H1 (cell line): ENCODE data around the gene OXNAD1. TPM values are rescaled to one million over a fixed set of nuclear protein-coding genes. Genes with fewer than 3 reads are reported as not detected.

ENCODE experiments used
- CTCF ChIA-PET: fragments of 300-600 bp; sonication (Branson Sonifier 250); formaldehyde crosslinking; loops from one replicate; lab custom pipeline; 2021; ENCODE audit not compliant: partially characterized antibody; lab: Charles Lee
- POLR2A ChIA-PET: fragments of 300-600 bp; sonication (Branson Sonifier 250); formaldehyde crosslinking; loops from one replicate; lab custom pipeline; 2021; ENCODE audit warnings: inconsistent platforms; ENCODE audit not compliant: partially characterized antibody; lab: Charles Lee
- DNase-seq, 2 experiments: peaks; one replicate each; pipeline versions ENCODE4 v3.0.0 to v3.0.0-alpha.2; 2010 to 2022; ENCODE audit warnings: low spot score in 2 of 2, low read depth in 1 of 2, mixed read lengths in 1 of 2
- FAIRE-seq: peaks from 2 replicates; lab custom pipeline; 2011; peaks lifted over from hg19 to GRCh38; lab: Jason Lieb, UNC
- H2AFZ ChIP-seq: 2 replicates; pipeline ENCODE4 v1.8.1; 2012; ENCODE audit warnings: low read length, inconsistent platforms
- H2AK5ac ChIP-seq: 2 replicates; pipeline ENCODE4 v1.6.1; 2013; ENCODE audit warnings: low read depth, low read length
- H2BK120ac ChIP-seq: replicated peaks from 2 replicates; pipeline ENCODE3; 2013; ENCODE audit warnings: low read depth, low read length, inconsistent platforms
- H2BK12ac ChIP-seq: 2 replicates; pipeline ENCODE4 v1.6.1; 2013; ENCODE audit warnings: low read depth, low read length
- H2BK15ac ChIP-seq: 2 replicates; pipeline ENCODE4 v1.6.1; 2013; ENCODE audit warnings: low read length
- H2BK20ac ChIP-seq: 2 replicates; pipeline ENCODE4 v1.6.1; 2013; ENCODE audit warnings: low read length
- H2BK5ac ChIP-seq: 2 replicates; pipeline ENCODE4 v1.6.1; 2013; ENCODE audit warnings: low read depth, low read length
- H3K14ac ChIP-seq: 2 replicates; pipeline ENCODE4 v1.6.1; 2013; ENCODE audit warnings: inconsistent platforms; ENCODE audit not compliant: insufficient read length
- H3K18ac ChIP-seq: 2 replicates; pipeline ENCODE4 v1.6.1; 2013; ENCODE audit warnings: low read length; ENCODE audit errors: extremely low read depth
- H3K23ac ChIP-seq: 2 replicates; pipeline ENCODE4 v1.6.1; 2013; ENCODE audit warnings: inconsistent platforms; ENCODE audit not compliant: insufficient read length
- H3K23me2 ChIP-seq: 2 replicates; pipeline ENCODE4 v1.6.1; 2013; ENCODE audit warnings: low read depth, low read length
- H3K27ac ChIP-seq: 2 replicates; pipeline ENCODE4 v1.6.1; 2011; ENCODE audit warnings: low read depth, low read length, inconsistent platforms
- H3K27me3 ChIP-seq, 4 experiments: replicated peaks in 1 of 4; 1 replicate in 1 of 4; 2 replicates in 3 of 4; pipeline versions ENCODE4 v1.6.1 to v1.8.1; 2011 to 2013; ENCODE audit warnings: low read length in 3 of 4, mild to moderate bottlenecking in 3 of 4, inconsistent platforms in 2 of 4, mixed read lengths in 2 of 4, moderate library complexity in 1 of 4; ENCODE audit not compliant: control insufficient read depth in 3 of 4, insufficient read depth in 3 of 4; ENCODE audit errors: extremely low read depth in 1 of 4
- H3K36me3 ChIP-seq, 4 experiments: 2 replicates each; pipeline versions ENCODE4 v1.6.1 to v1.8.1; 2011 to 2013; ENCODE audit warnings: mild to moderate bottlenecking in 4 of 4, low read length in 3 of 4, moderate library complexity in 2 of 4, control low read depth in 1 of 4, inconsistent platforms in 1 of 4; ENCODE audit not compliant: insufficient read depth in 4 of 4, control insufficient read depth in 2 of 4
- H3K4ac ChIP-seq: replicated peaks from 2 replicates; pipeline ENCODE3; 2013; ENCODE audit warnings: low read length, low read depth, mixed read lengths, inconsistent platforms; ENCODE audit not compliant: insufficient read length
- H3K4me1 ChIP-seq, 4 experiments: replicated peaks in 1 of 4; 1 replicate in 1 of 4; 2 replicates in 3 of 4; pipeline versions ENCODE4 v1.6.1 to v1.8.1; 2011 to 2013; ENCODE audit warnings: low read length in 3 of 4, inconsistent platforms in 2 of 4, mixed read lengths in 1 of 4; ENCODE audit not compliant: insufficient read depth in 4 of 4, control insufficient read depth in 3 of 4
- H3K4me2 ChIP-seq, 2 experiments: 2 replicates each; pipeline versions ENCODE4 v1.6.1 to v1.8.1; 2011 to 2013; ENCODE audit warnings: low read depth in 2 of 2, low read length in 2 of 2, control low read depth in 1 of 2, inconsistent platforms in 1 of 2, mild to moderate bottlenecking in 1 of 2; ENCODE audit not compliant: insufficient read depth in 1 of 2
- H3K4me3 ChIP-seq, 4 experiments: fragments of 200-600, 300-600 bp in 1 of 4; sonication (generic), shearing (Covaris generic), sonication (Bioruptor Twin) in 1 of 4; 2 replicates each; pipeline versions ENCODE4 v1.5.1 to v1.8.1; 2011 to 2016; ENCODE audit warnings: low read length in 4 of 4, low read depth in 3 of 4, control low read depth in 2 of 4, inconsistent platforms in 2 of 4, mild to moderate bottlenecking in 2 of 4, mixed read lengths in 1 of 4, moderate library complexity in 1 of 4; ENCODE audit not compliant: insufficient read depth in 2 of 4; ENCODE audit errors: extremely low read depth in 1 of 4
- H3K56ac ChIP-seq: replicated peaks from 2 replicates; pipeline ENCODE3; 2013; ENCODE audit warnings: low read depth, mild to moderate bottlenecking, mixed read lengths, low read length, inconsistent platforms; ENCODE audit not compliant: insufficient read length
- H3K79me1 ChIP-seq: 2 replicates; pipeline ENCODE4 v1.6.1; 2013; ENCODE audit warnings: low read depth, low read length, control low read depth
- H3K79me2 ChIP-seq, 2 experiments: 2 replicates each; pipeline versions ENCODE4 v1.6.1 to v1.8.1; 2012 to 2013; ENCODE audit warnings: low read length in 2 of 2, mild to moderate bottlenecking in 2 of 2, inconsistent platforms in 1 of 2; ENCODE audit not compliant: insufficient read depth in 2 of 2, control insufficient read depth in 1 of 2
- H3K9ac ChIP-seq, 4 experiments: replicated peaks in 1 of 4; 1 replicate in 1 of 4; 2 replicates in 3 of 4; pipeline versions ENCODE4 v1.6.1 to v1.8.1; 2011 to 2013; ENCODE audit warnings: low read depth in 3 of 4, low read length in 3 of 4, control low read depth in 2 of 4, mild to moderate bottlenecking in 2 of 4, moderate library complexity in 2 of 4, inconsistent platforms in 1 of 4; ENCODE audit errors: extremely low read depth in 1 of 4
- H3K9me3 ChIP-seq, 2 experiments: 2 replicates each; pipeline versions ENCODE4 v1.6.1 to v1.8.1; 2012 to 2013; ENCODE audit warnings: mild to moderate bottlenecking in 2 of 2, moderate library complexity in 2 of 2, control low read depth in 1 of 2, inconsistent platforms in 1 of 2, low read depth in 1 of 2, low read length in 1 of 2, mixed read lengths in 1 of 2; ENCODE audit not compliant: insufficient read depth in 2 of 2
- H4K20me1 ChIP-seq, 2 experiments: replicated peaks in 1 of 2; 2 replicates each; pipeline versions ENCODE3 to v1.8.1; 2011 to 2013; ENCODE audit warnings: inconsistent platforms in 2 of 2, low read length in 2 of 2, mild to moderate bottlenecking in 1 of 2; ENCODE audit not compliant: insufficient read depth in 2 of 2, control insufficient read depth in 1 of 2
- H4K5ac ChIP-seq: 2 replicates; pipeline ENCODE4 v1.6.1; 2013; ENCODE audit warnings: low read length, low read depth, mixed read lengths, inconsistent platforms; ENCODE audit not compliant: insufficient read length
- H4K8ac ChIP-seq: 2 replicates; pipeline ENCODE4 v1.8.0; 2013; ENCODE audit warnings: mild to moderate bottlenecking, moderate library complexity, low read length, inconsistent platforms; ENCODE audit not compliant: insufficient read depth; ENCODE audit errors: extremely low read depth
- H4K91ac ChIP-seq: replicated peaks from 2 replicates; pipeline ENCODE3; 2013; ENCODE audit warnings: low read length, mixed read lengths, inconsistent platforms; ENCODE audit not compliant: insufficient read length
- BRCA1 ChIP-seq: IDR thresholded peaks from 2 replicates; pipeline ENCODE4 v1.6.1; 2012; ENCODE audit warnings: low read depth, low read length, improper control_type of control experiment
- CHD1 ChIP-seq: IDR thresholded peaks from 2 replicates; pipeline ENCODE4 v1.6.1; 2012; ENCODE audit warnings: low read depth, low read length, improper control_type of control experiment
- JUN ChIP-seq: IDR thresholded peaks from 2 replicates; pipeline ENCODE4 v1.6.1; 2011; ENCODE audit warnings: low read depth, mild to moderate bottlenecking, improper control_type of control experiment, low read length
- JUND ChIP-seq: IDR thresholded peaks from 2 replicates; pipeline ENCODE4 v1.6.1; 2011; ENCODE audit warnings: mild to moderate bottlenecking, improper control_type of control experiment, low read length
- RBBP5 ChIP-seq: IDR thresholded peaks from 2 replicates; pipeline ENCODE4 v1.7.1; 2012; ENCODE audit warnings: low read depth, mild to moderate bottlenecking, inconsistent platforms, low read length, moderate library complexity, borderline replicate concordance
- SRF ChIP-seq: IDR thresholded peaks from 2 replicates; pipeline ENCODE4 v1.6.1; 2011; ENCODE audit warnings: mild to moderate bottlenecking, low read depth, low read length, moderate library complexity
- TAF1 ChIP-seq: IDR thresholded peaks from 2 replicates; pipeline ENCODE4 v1.6.1; 2011; ENCODE audit warnings: mild to moderate bottlenecking, low read depth, low read length
- TBP ChIP-seq: IDR thresholded peaks from 2 replicates; pipeline ENCODE4 v1.6.1; 2011; ENCODE audit warnings: low read depth, low read length, improper control_type of control experiment
- YY1 ChIP-seq: IDR thresholded peaks from 2 replicates; pipeline ENCODE4 v1.6.1; 2011; ENCODE audit warnings: low read depth, mild to moderate bottlenecking, low read length
- WGBS, 2 experiments: shearing (Covaris generic) in 1 of 2; methylation state at CpG; one replicate each; pipeline versions ENCODE4 v1.1.6 to v1.1.7; 2013 to 2015; ENCODE audit warnings: low lambda C conversion rate in 2 of 2, mixed read lengths in 2 of 2, inconsistent platforms in 1 of 2, low coverage in 1 of 2, missing lambda C conversion rate in 1 of 2; ENCODE audit not compliant: insufficient replicate concordance in 2 of 2, insufficient coverage in 1 of 2, insufficient read length in 1 of 2; ENCODE audit errors: extremely low coverage in 1 of 2, missing lambda C conversion rate in 1 of 2; 5-methylcytosine and 5-hydroxymethylcytosine counted together
- polyA plus RNA-seq, 7 experiments: library from polyadenylated mRNA; depleted of rRNA in 3 of 7; stranded (reverse) in 5 of 7; unstranded in 2 of 7; fragments of >200 nt in 5 of 7; fragments of 200-250 nt in 2 of 7; gene quantifications; 1 replicate in 5 of 7; 2 replicates in 1 of 7; 4 replicates in 1 of 7; pipeline versions ENCODE4 v1.2.1 to v1.2.3, GENCODE V29; 2011 to 2013; ENCODE audit warnings: missing spikeins in 2 of 7, mixed read lengths in 2 of 7
- total RNA-seq: library from RNA; stranded (reverse); fragmentation: NEBNext Ultra II Directional; extraction: Animal tissue kit (Norgen Biotek cat#: 25700); gene quantifications from 2 replicates; pipeline ENCODE4 v1.2.1, GENCODE V29; 2021
- TF ChIP-seq, protein P1 (sequence below), 3 experiments: IDR thresholded peaks; 1 replicate in 2 of 3; 2 replicates in 1 of 3; pipeline versions ENCODE4 v1.5.1 to v1.6.1; 2011; ENCODE audit warnings: low read length in 3 of 3, mild to moderate bottlenecking in 3 of 3, inconsistent platforms in 2 of 3, low read depth in 1 of 3, moderate library complexity in 1 of 3; ENCODE audit not compliant: insufficient read depth in 1 of 3; ENCODE audit errors: control extremely low read depth in 1 of 3

OXNAD1 gene
- total and polyA plus RNA-seq, 2 of the 8 experiments (the other 6 are each of a cell fraction or from before 2014, with no cell fraction given) = 14.9 to 24.8 TPM

GRCh38 chr3:16329036-16329825 is 64.2 kb downstream of the OXNAD1 start:
- Histone ChIP-seq H2BK15ac (no peak overlapping the region), H3K79me1 (0 out of 2 replicates have a peak, but pooled peaks cover 2% of the 10 kb centered on the region), H4K91ac (no peak overlapping the region), H2BK5ac (no peak overlapping the region), H2BK12ac (no peak overlapping the region), H2AFZ (no peak overlapping the region), H3K56ac (no peak overlapping the region), H3K14ac (no peak overlapping the region), H4K5ac (no peak overlapping the region), H4K20me1 (no peaks in the 10 kb centered on the region), H3K9me3 (peaks cover 0 to 4% of the 10 kb centered on the region in 2 experiments; a peak in 2 of 4 replicates), H3K36me3 (peaks cover 0 to 13% (median 3%) of the 10 kb centered on the region in 4 experiments; a peak in 4 of 8 replicates), H3K4ac (peak overlapping the region; percentile 14), H4K8ac (no peak overlapping the region), H3K27me3 (no peaks in the 10 kb centered on the region), H2BK120ac (no peak overlapping the region), H3K4me2 (peak overlapping the region in 1 of 2 experiments; percentile 23; a peak in 2 of 4 replicates), H2AK5ac (no peak overlapping the region), H3K18ac (no peak overlapping the region), H3K27ac (no peak overlapping the region), H2BK20ac (no peak overlapping the region), H3K23ac (no peak overlapping the region), H3K9ac (no peak overlapping the region; a peak in 1 of 7 replicates), H3K4me1 (peaks cover 0 to 9% (median 3%) of the 10 kb centered on the region in 4 experiments; a peak in 3 of 7 replicates), H3K79me2 (no peaks in the 10 kb centered on the region), H3K4me3 (no peak overlapping the region), H3K23me2 (no peaks in the 10 kb centered on the region)
- ChIA-PET CTCF (interaction anchor here (0.8 to 1.9 kb wide), 4 partner anchors 11 to 188 kb away, joined by 3 to 5 read pairs (median 3); no protein-coding TSS in a partner anchor), POLR2A (interaction anchor here (0.7 to 1.0 kb wide), 2 partner anchors 10 to 19 kb away, joined by 3 to 4 read pairs; no protein-coding TSS in a partner anchor)
- DNase-seq (no peak), FAIRE-seq (no peak)
- WGBS, 2 experiments = 79% methylated on average over 15 of the region's 15 CpGs; no CpG with 5 or more reads in 1 of the 2 experiments
- no peak for TF ChIP-seq SRF
- TF ChIP-seq BRCA1 = no peak
- no peak for TF ChIP-seq TAF1
- no peak for TF ChIP-seq JUN
- TF ChIP-seq JUND = no peak
- TF ChIP-seq CHD1 = no peak
- TF ChIP-seq RBBP5 = no peak
- TF ChIP-seq TBP = no peak
- no peak for TF ChIP-seq YY1
- TF ChIP-seq, protein P1, sequence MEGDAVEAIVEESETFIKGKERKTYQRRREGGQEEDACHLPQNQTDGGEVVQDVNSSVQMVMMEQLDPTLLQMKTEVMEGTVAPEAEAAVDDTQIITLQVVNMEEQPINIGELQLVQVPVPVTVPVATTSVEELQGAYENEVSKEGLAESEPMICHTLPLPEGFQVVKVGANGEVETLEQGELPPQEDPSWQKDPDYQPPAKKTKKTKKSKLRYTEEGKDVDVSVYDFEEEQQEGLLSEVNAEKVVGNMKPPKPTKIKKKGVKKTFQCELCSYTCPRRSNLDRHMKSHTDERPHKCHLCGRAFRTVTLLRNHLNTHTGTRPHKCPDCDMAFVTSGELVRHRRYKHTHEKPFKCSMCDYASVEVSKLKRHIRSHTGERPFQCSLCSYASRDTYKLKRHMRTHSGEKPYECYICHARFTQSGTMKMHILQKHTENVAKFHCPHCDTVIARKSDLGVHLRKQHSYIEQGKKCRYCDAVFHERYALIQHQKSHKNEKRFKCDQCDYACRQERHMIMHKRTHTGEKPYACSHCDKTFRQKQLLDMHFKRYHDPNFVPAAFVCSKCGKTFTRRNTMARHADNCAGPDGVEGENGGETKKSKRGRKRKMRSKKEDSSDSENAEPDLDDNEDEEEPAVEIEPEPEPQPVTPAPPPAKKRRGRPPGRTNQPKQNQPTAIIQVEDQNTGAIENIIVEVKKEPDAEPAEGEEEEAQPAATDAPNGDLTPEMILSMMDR (IDR thresholded peaks at IDR 0.05; ENCODE audit: control extremely low read depth in 1 of 3, insufficient read depth in 1 of 3, low read depth in 1 of 3, low read length in 3 of 3) = no peak
